ENCODE data around the gene TMEM232.

DNA sequence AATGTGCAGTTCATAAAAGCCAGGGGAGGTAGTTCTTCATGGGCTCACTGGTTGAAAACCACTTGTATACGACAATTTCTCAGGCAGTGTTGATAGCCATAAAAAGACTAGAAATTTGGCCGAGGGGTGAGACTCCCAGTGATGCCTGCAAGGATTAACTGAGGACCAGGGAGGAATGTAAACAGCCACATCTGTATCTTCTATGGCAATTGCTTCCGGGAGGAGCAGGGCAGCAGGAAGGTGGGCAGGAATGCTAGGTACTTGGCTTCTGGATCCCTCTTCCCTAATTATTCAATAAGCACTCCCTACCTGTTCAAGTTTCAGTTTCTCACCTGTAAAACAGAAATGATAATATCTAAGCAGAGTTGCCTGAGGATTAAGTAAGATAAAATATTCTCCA is 45.4 kb downstream of the TMEM232 start:
- TF ChIP-seq, protein P1, sequence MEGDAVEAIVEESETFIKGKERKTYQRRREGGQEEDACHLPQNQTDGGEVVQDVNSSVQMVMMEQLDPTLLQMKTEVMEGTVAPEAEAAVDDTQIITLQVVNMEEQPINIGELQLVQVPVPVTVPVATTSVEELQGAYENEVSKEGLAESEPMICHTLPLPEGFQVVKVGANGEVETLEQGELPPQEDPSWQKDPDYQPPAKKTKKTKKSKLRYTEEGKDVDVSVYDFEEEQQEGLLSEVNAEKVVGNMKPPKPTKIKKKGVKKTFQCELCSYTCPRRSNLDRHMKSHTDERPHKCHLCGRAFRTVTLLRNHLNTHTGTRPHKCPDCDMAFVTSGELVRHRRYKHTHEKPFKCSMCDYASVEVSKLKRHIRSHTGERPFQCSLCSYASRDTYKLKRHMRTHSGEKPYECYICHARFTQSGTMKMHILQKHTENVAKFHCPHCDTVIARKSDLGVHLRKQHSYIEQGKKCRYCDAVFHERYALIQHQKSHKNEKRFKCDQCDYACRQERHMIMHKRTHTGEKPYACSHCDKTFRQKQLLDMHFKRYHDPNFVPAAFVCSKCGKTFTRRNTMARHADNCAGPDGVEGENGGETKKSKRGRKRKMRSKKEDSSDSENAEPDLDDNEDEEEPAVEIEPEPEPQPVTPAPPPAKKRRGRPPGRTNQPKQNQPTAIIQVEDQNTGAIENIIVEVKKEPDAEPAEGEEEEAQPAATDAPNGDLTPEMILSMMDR (IDR thresholded peaks at IDR 0.05): no peak
- TF ChIP-seq POLR2A (IDR thresholded peaks at IDR 0.05): no peak

Data from thyroid gland (tissue), 4 donors.